H9 (cell line): ENCODE results near the gene MRPL20. TPM values are rescaled to one million over a fixed set of nuclear protein-coding genes. Genes with fewer than 3 reads are reported as not detected.

ENCODE experiments used
- DNase-seq: peaks from one replicate; pipeline ENCODE4 v3.0.0-alpha.2; 2017
- H2AFZ ChIP-seq: one replicate; pipeline ENCODE4 v1.6.1; 2013; ENCODE audit warnings: mild to moderate bottlenecking, low read length, control low read depth, moderate library complexity
- H2AK5ac ChIP-seq: 2 replicates; pipeline ENCODE4 v1.6.1; 2013; ENCODE audit warnings: low read length, control low read depth, mixed read lengths; ENCODE audit not compliant: insufficient read length
- H2BK120ac ChIP-seq: one replicate; pipeline ENCODE4 v1.6.1; 2013; ENCODE audit warnings: low read depth, mild to moderate bottlenecking, low read length, control low read depth, inconsistent platforms; ENCODE audit not compliant: poor library complexity, severe bottlenecking
- H2BK12ac ChIP-seq: 2 replicates; pipeline ENCODE4 v1.6.1; 2013; ENCODE audit warnings: low read length, control low read depth, mixed read lengths, low read depth; ENCODE audit not compliant: insufficient read length
- H2BK15ac ChIP-seq: 2 replicates; pipeline ENCODE4 v1.6.1; 2013; ENCODE audit warnings: low read depth, low read length, control low read depth
- H2BK20ac ChIP-seq: one replicate; pipeline ENCODE4 v1.6.1; 2013; ENCODE audit warnings: low read depth, mild to moderate bottlenecking, low read length, control low read depth, inconsistent platforms; ENCODE audit not compliant: poor library complexity, severe bottlenecking
- H2BK5ac ChIP-seq: 2 replicates; pipeline ENCODE4 v1.6.1; 2013; ENCODE audit warnings: low read length, control low read depth, mixed read lengths; ENCODE audit not compliant: insufficient read length
- H3K14ac ChIP-seq: 2 replicates; pipeline ENCODE4 v1.6.1; 2013; ENCODE audit warnings: low read length, control low read depth; ENCODE audit not compliant: insufficient read depth
- H3K18ac ChIP-seq: 2 replicates; pipeline ENCODE4 v1.6.1; 2013; ENCODE audit warnings: low read depth, mild to moderate bottlenecking, mixed read lengths, low read length, control low read depth; ENCODE audit not compliant: insufficient read length
- H3K23ac ChIP-seq: 2 replicates; pipeline ENCODE4 v1.6.1; 2013; ENCODE audit warnings: low read length, control low read depth, mixed read lengths, low read depth; ENCODE audit not compliant: insufficient read length
- H3K23me2 ChIP-seq: 2 replicates; pipeline ENCODE4 v1.6.1; 2013; ENCODE audit warnings: low read depth, mild to moderate bottlenecking, mixed read lengths, low read length, control low read depth; ENCODE audit not compliant: insufficient read length, poor library complexity, severe bottlenecking
- H3K27ac ChIP-seq: 2 replicates; pipeline ENCODE4 v1.5.1; 2013; ENCODE audit warnings: low read length, control low read depth, mixed read lengths, low read depth; ENCODE audit not compliant: insufficient read length
- H3K27me3 ChIP-seq: 2 replicates; pipeline ENCODE4 v1.6.1; 2013; ENCODE audit warnings: low read length, control low read depth, inconsistent platforms; ENCODE audit not compliant: insufficient read depth
- H3K4ac ChIP-seq: 2 replicates; pipeline ENCODE4 v1.6.1; 2013; ENCODE audit warnings: low read depth, mild to moderate bottlenecking, control low read depth, inconsistent platforms, low read length, moderate library complexity
- H3K4me1 ChIP-seq: 2 replicates; pipeline ENCODE4 v1.6.1; 2013; ENCODE audit warnings: low read length, control low read depth, inconsistent platforms; ENCODE audit not compliant: insufficient read depth
- H3K4me2 ChIP-seq: 2 replicates; pipeline ENCODE4 v1.6.1; 2013; ENCODE audit warnings: low read length, control low read depth, mixed read lengths; ENCODE audit not compliant: insufficient read length, insufficient read depth
- H3K56ac ChIP-seq: 2 replicates; pipeline ENCODE4 v1.6.1; 2013; ENCODE audit warnings: low read depth, mild to moderate bottlenecking, mixed read lengths, low read length, control low read depth; ENCODE audit not compliant: insufficient read length
- H3K79me1 ChIP-seq: 2 replicates; pipeline ENCODE4 v1.6.1; 2013; ENCODE audit warnings: low read depth, mild to moderate bottlenecking, moderate library complexity, low read length, control low read depth, inconsistent platforms; ENCODE audit not compliant: insufficient read depth, poor library complexity, severe bottlenecking
- H3K79me2 ChIP-seq: 2 replicates; pipeline ENCODE4 v1.6.1; 2013; ENCODE audit warnings: low read length, control low read depth, inconsistent platforms; ENCODE audit not compliant: insufficient read depth
- H3K9ac ChIP-seq: 2 replicates; pipeline ENCODE4 v1.6.1; 2013; ENCODE audit warnings: low read length, control low read depth, mixed read lengths; ENCODE audit not compliant: insufficient read length; ENCODE audit errors: extremely low read depth
- H3K9me3 ChIP-seq: one replicate; pipeline ENCODE4 v1.6.1; 2013; ENCODE audit warnings: low read depth, low read length, inconsistent platforms; ENCODE audit not compliant: control insufficient read depth
- H3T11ph ChIP-seq: one replicate; pipeline ENCODE4 v1.6.1; 2013; ENCODE audit warnings: mild to moderate bottlenecking, low read length, control low read depth, inconsistent platforms
- H4K20me1 ChIP-seq: one replicate; pipeline ENCODE4 v1.6.1; 2013; ENCODE audit not compliant: control insufficient read depth, insufficient read length, insufficient read depth
- H4K5ac ChIP-seq: 2 replicates; pipeline ENCODE4 v1.6.1; 2013; ENCODE audit warnings: low read depth, mild to moderate bottlenecking, mixed read lengths, low read length, control low read depth; ENCODE audit not compliant: insufficient read length
- H4K8ac ChIP-seq: replicated peaks from 2 replicates; pipeline ENCODE4 v1.6.1; 2013; ENCODE audit warnings: low read length, control low read depth, mixed read lengths, low read depth; ENCODE audit not compliant: insufficient read length
- H4K91ac ChIP-seq: 2 replicates; pipeline ENCODE4 v1.6.1; 2013; ENCODE audit warnings: low read depth, mild to moderate bottlenecking, moderate library complexity, mixed read lengths, low read length, control low read depth; ENCODE audit not compliant: insufficient read length
- H3K27ac Mint-ChIP-seq, 3 experiments: 2 replicates in 2 of 3; 3 replicates in 1 of 3; pipeline ENCODE4 v1.8.0; 2020 to 2021; ENCODE audit warnings: mixed read lengths in 3 of 3, mild to moderate bottlenecking in 1 of 3, moderate library complexity in 1 of 3
- H3K27me3 Mint-ChIP-seq: 2 replicates; pipeline ENCODE4 v1.8.0; 2021; ENCODE audit warnings: low read depth, mild to moderate bottlenecking, moderate library complexity, mixed read lengths
- H3K36me3 Mint-ChIP-seq, 3 experiments: 2 replicates in 2 of 3; 3 replicates in 1 of 3; pipeline ENCODE4 v1.8.0; 2020 to 2021; ENCODE audit warnings: low read depth in 3 of 3, mixed read lengths in 3 of 3; ENCODE audit not compliant: insufficient read depth in 1 of 3
- H3K4me1 Mint-ChIP-seq, 2 experiments: 2 replicates each; pipeline ENCODE4 v1.8.0; 2020; ENCODE audit warnings: mixed read lengths in 2 of 2
- H3K4me3 Mint-ChIP-seq, 2 experiments: 2 replicates in 1 of 2; 3 replicates in 1 of 2; pipeline ENCODE4 v1.8.0; 2020 to 2021; ENCODE audit warnings: mild to moderate bottlenecking in 2 of 2, mixed read lengths in 2 of 2, moderate library complexity in 1 of 2
- H3K9me3 Mint-ChIP-seq, 2 experiments: 2 replicates in 1 of 2; 3 replicates in 1 of 2; pipeline ENCODE4 v1.8.0; 2020; ENCODE audit warnings: mild to moderate bottlenecking in 2 of 2, mixed read lengths in 2 of 2, moderate library complexity in 1 of 2
- CTCF ChIP-seq: fragments of 200-600 bp; sonication (generic); conservative IDR thresholded peaks from 3 replicates; pipeline ENCODE4 v1.8.0; 2021; ENCODE audit warnings: antibody characterized with exemption, mild to moderate bottlenecking
- WGBS: extraction: QIAGEN DNeasy Blood & Tissue Kit; methylation state at CpG from one replicate; pipeline ENCODE4 v1.1.7; 2013; ENCODE audit warnings: missing lambda C conversion rate, low lambda C conversion rate, mixed read lengths; ENCODE audit not compliant: insufficient read length; ENCODE audit errors: extremely low coverage; 5-methylcytosine and 5-hydroxymethylcytosine counted together
- total RNA-seq: library from RNA; stranded (reverse); gene quantifications from 2 replicates; pipeline ENCODE4 v1.2.1, GENCODE V29; 2021

MRPL20 gene
- total RNA-seq, 1 experiment from 2014 or later: 162 TPM

GRCh38 chr1:1435106-1435903, 28.2 kb upstream of the MRPL20 start, which contains the start of gene VWA1:
VWA1 (plus strand) TSS chr1:1435690; CDS start chr1:1435749, 59 bp downstream.
- no peak within 1 kb of the TSS for H2BK12ac ChIP-seq
- H2BK15ac ChIP-seq: no peak within 1 kb of the TSS
- H3K79me1 ChIP-seq: no peaks in the 10 kb centered on the region
- H3K23ac ChIP-seq: no peak within 1 kb of the TSS
- no peaks in the 10 kb centered on the region for H3K9me3 Mint-ChIP-seq
- H2AFZ ChIP-seq: no peak within 1 kb of the TSS
- H3K4me1 ChIP-seq: peaks cover 2% of the 10 kb centered on the region; the same call in 1 of the 2 replicates
- H3K27ac ChIP-seq: no peak within 1 kb of the TSS
- no peaks in the 10 kb centered on the region for H3K9me3 ChIP-seq
- no peaks in the 10 kb centered on the region for H4K20me1 ChIP-seq
- H3K4me2 ChIP-seq: peak within 1 kb of the TSS; percentile 59
- H3K4ac ChIP-seq: no peak within 1 kb of the TSS
- no CpG with 5 or more reads among the region's 89 CpGs for WGBS
- no peak within 1 kb of the TSS for H4K5ac ChIP-seq
- no peak within 1 kb of the TSS for H3T11ph ChIP-seq
- H3K27me3 ChIP-seq: no peaks in the 10 kb centered on the region
- peak within 1 kb of the TSS; percentile 78 to 87 for H3K4me3 Mint-ChIP-seq
- H3K23me2 ChIP-seq: peaks cover 10% of the 10 kb centered on the region
- peaks cover 2% of the 10 kb centered on the region; the same call in 1 of the 2 replicates for H3K79me2 ChIP-seq
- no peaks in the 10 kb centered on the region; a peak in 1 of 7 replicates for H3K36me3 Mint-ChIP-seq
- no peak within 1 kb of the TSS for H2AK5ac ChIP-seq
- no peak within 1 kb of the TSS for H4K91ac ChIP-seq
- no peak for TF ChIP-seq CTCF
- no peak within 1 kb of the TSS for H2BK5ac ChIP-seq
- H2BK20ac ChIP-seq: no peak within 1 kb of the TSS
- no peaks in the 10 kb centered on the region for H3K27me3 Mint-ChIP-seq
- no peak for DNase-seq
- H4K8ac ChIP-seq: no peak within 1 kb of the TSS
- H3K4me1 Mint-ChIP-seq: peaks cover 22 to 37% of the 10 kb centered on the region in 2 experiments
- no peak within 1 kb of the TSS for H2BK120ac ChIP-seq
- H3K27ac Mint-ChIP-seq: peak within 1 kb of the TSS; percentile 28 to 58 (median 34); a peak in 1 of 7 replicates
- H3K9ac ChIP-seq: peak within 1 kb of the TSS; percentile 25
- H3K56ac ChIP-seq: no peak within 1 kb of the TSS
- no peak within 1 kb of the TSS for H3K14ac ChIP-seq
- H3K18ac ChIP-seq: no peak within 1 kb of the TSS
